Measurements from ENCODE around the gene BCL2L1. TPM values are rescaled to one million over a fixed set of nuclear protein-coding genes. Genes with fewer than 3 reads are reported as not detected.

Gene BCL2L1
- total RNA-seq, 2 experiments from 2014 or later = 64.2 to 88.8 TPM

- no TSS peak for BruUV-seq (replicated peaks)
- no peak for TF ChIP-seq CTCF (conservative IDR thresholded peaks at IDR 0.05; ENCODE audit: low read length)
- no peak for TF ChIP-seq EZH2phosphoT487 (IDR thresholded peaks at IDR 0.05; ENCODE audit: borderline replicate concordance, low read depth, low read length)
- no peaks in the 10 kb centered on the region for H3K9me2 ChIP-seq (ENCODE audit: insufficient read depth, low read length)
- ChIA-PET POLR2A (interaction anchor here (0.9 kb wide), 1 partner anchor 43 kb away, joined by 3 read pairs; no protein-coding TSS in a partner anchor), CTCF (ENCODE audit: unreplicated experiment) (no interaction called here)
- intact Hi-C loops (cut with micrococcal nuclease; ENCODE audit: unreplicated experiment) = no loop called here
- H3K79me2 ChIP-seq (ENCODE audit: insufficient read depth, low read depth, low read length) = no peaks in the 10 kb centered on the region
- H3K36me3 ChIP-seq (ENCODE audit: insufficient read depth, low read length) = no peaks in the 10 kb centered on the region
- DNase-seq (ENCODE audit: low spot score) = no peak
- H3K4me3 ChIP-seq (ENCODE audit: low read depth, low read length, poor library complexity, severe bottlenecking) = no peak overlapping the region
- no peak overlapping the region for H2AFZ ChIP-seq (ENCODE audit: low read length)
- H4K20me1 ChIP-seq (ENCODE audit: insufficient read depth, low read length) = no peaks in the 10 kb centered on the region
- no peaks in the 10 kb centered on the region for H3K4me1 ChIP-seq (ENCODE audit: insufficient read depth, low read length, poor library complexity, severe bottlenecking)
- H3K4me2 ChIP-seq (ENCODE audit: low read length) = no peak overlapping the region
- H3K27ac ChIP-seq (ENCODE audit: low read depth, low read length, poor library complexity, severe bottlenecking) = no peak overlapping the region
- H3K9me3 ChIP-seq (ENCODE audit: low read length) = no peaks in the 10 kb centered on the region
Observed at GRCh38 chr20:31615416-31615815, 107.3 kb downstream of the BCL2L1 start.

Other genes with a start within 250 kb of the BCL2L1 start
- gene DEFB124, start 247.7 kb downstream of the BCL2L1 start, total RNA-seq (2014; rRNA removed; shearing (Covaris generic)) = not detected in 2 replicates
- not detected in 2 replicates for gene DEFB124, start 247.7 kb downstream of the BCL2L1 start, total RNA-seq (2022)
- gene REM1, start 247.6 kb downstream of the BCL2L1 start, total RNA-seq (2014; rRNA removed; shearing (Covaris generic)) = not detected in 2 replicates
- not detected in 2 replicates for gene REM1, start 247.6 kb downstream of the BCL2L1 start, total RNA-seq (2022)
- gene HM13, start 208.4 kb downstream of the BCL2L1 start, total RNA-seq (2014; rRNA removed; shearing (Covaris generic)) = 43.6 and 51.3 TPM in 2 replicates
- 142 and 148 TPM in 2 replicates for gene HM13, start 208.4 kb downstream of the BCL2L1 start, total RNA-seq (2022)
- 3.3 and 4.7 TPM in 2 replicates for gene ID1, start 117.6 kb downstream of the BCL2L1 start, total RNA-seq (2014; rRNA removed; shearing (Covaris generic))
- gene ID1, start 117.6 kb downstream of the BCL2L1 start, total RNA-seq (2022) = 2.0 and 3.6 TPM in 2 replicates
- gene COX4I2, start 85.0 kb downstream of the BCL2L1 start, total RNA-seq (2014; rRNA removed; shearing (Covaris generic)) = not detected in 2 replicates
- not detected in 2 replicates for gene COX4I2, start 85.0 kb downstream of the BCL2L1 start, total RNA-seq (2022)
- gene TPX2, start 16.4 kb upstream of the BCL2L1 start, total RNA-seq (2014; rRNA removed; shearing (Covaris generic)) = 121 and 134 TPM in 2 replicates
- 173 and 183 TPM in 2 replicates for gene TPX2, start 16.4 kb upstream of the BCL2L1 start, total RNA-seq (2022)
- gene MYLK2, start 96.5 kb upstream of the BCL2L1 start, total RNA-seq (2014; rRNA removed; shearing (Covaris generic)) = 0.69 and 0.75 TPM in 2 replicates
- 0.61 and 0.67 TPM in 2 replicates for gene MYLK2, start 96.5 kb upstream of the BCL2L1 start, total RNA-seq (2022)
- not detected in 2 replicates for gene FOXS1, start 122.7 kb upstream of the BCL2L1 start, total RNA-seq (2014; rRNA removed; shearing (Covaris generic))
- gene FOXS1, start 122.7 kb upstream of the BCL2L1 start, total RNA-seq (2022) = not detected in 2 replicates
- gene DUSP15, start 147.7 kb upstream of the BCL2L1 start, total RNA-seq (2014; rRNA removed; shearing (Covaris generic)) = 0.19 and 1.5 TPM in 2 replicates
- gene DUSP15, start 147.7 kb upstream of the BCL2L1 start, total RNA-seq (2022) = 0.61 TPM in 1 of 2 replicates, not detected in the other
- not detected in 2 replicates for gene TTLL9, start 147.8 kb upstream of the BCL2L1 start, total RNA-seq (2014; rRNA removed; shearing (Covaris generic))
- gene TTLL9, start 147.8 kb upstream of the BCL2L1 start, total RNA-seq (2022) = not detected in 2 replicates
- 9.7 and 11.2 TPM in 2 replicates for gene PDRG1, start 229.2 kb upstream of the BCL2L1 start, total RNA-seq (2014; rRNA removed; shearing (Covaris generic))
- gene PDRG1, start 229.2 kb upstream of the BCL2L1 start, total RNA-seq (2022) = 19.7 and 22.5 TPM in 2 replicates
- gene XKR7, start 245.3 kb upstream of the BCL2L1 start, total RNA-seq (2014; rRNA removed; shearing (Covaris generic)) = 0.08 TPM in 1 of 2 replicates, not detected in the other
- 0.06 TPM in 1 of 2 replicates, not detected in the other for gene XKR7, start 245.3 kb upstream of the BCL2L1 start, total RNA-seq (2022)

Data from OCI-LY7 (cell line).